ENCODE results near the gene RAB33B. TPM values are rescaled to one million over a fixed set of nuclear protein-coding genes. Genes with fewer than 3 reads are reported as not detected.
"Not testable (repeated sequence)": the region's sequence is repeated elsewhere in the genome, so short reads cannot be mapped to it uniquely, and the experiment has no call there.

RAB33B gene
- total RNA-seq, result 12.1 and 15.3 TPM in 2 replicates

- DNase-seq (ENCODE audit: low read depth in 2 of 2), result no peak
Measured at GRCh38 chr4:139454111-139455045, at the start of gene RAB33B. Gene RAB33B, plus strand, starts transcription at chr4:139454121. Its CDS starts 75 bp downstream, at chr4:139454196.

- no peak for DNase-seq (ENCODE audit: low read depth in 2 of 2)
Measured at GRCh38 chr4:139410312-139410711, 43.6 kb upstream of the RAB33B start.

GRCh38 chr4:139414671-139415210 lies 39.2 kb upstream of the RAB33B start:
- DNase-seq (ENCODE audit: low read depth in 2 of 2), result not testable (repeated sequence)

- peak; percentile 60 to 73 for DNase-seq (ENCODE audit: low read depth in 2 of 2)
Measured at GRCh38 chr4:139416073-139416673, 37.7 kb upstream of the RAB33B start.

GRCh38 chr4:139419388-139419914 lies 34.5 kb upstream of the RAB33B start:
- DNase-seq (ENCODE audit: low read depth in 2 of 2), result peak; percentile 90 to 99

- no peak for DNase-seq (ENCODE audit: low read depth in 2 of 2)
Measured at GRCh38 chr4:139420652-139421051, 33.3 kb upstream of the RAB33B start.

GRCh38 chr4:139436122-139436521 lies 17.8 kb upstream of the RAB33B start:
- DNase-seq (ENCODE audit: low read depth in 2 of 2), result no peak

GRCh38 chr4:139438141-139438540 lies 15.8 kb upstream of the RAB33B start:
- no peak for DNase-seq (ENCODE audit: low read depth in 2 of 2)

- DNase-seq (ENCODE audit: low read depth in 2 of 2), result no peak
Measured at GRCh38 chr4:139441029-139441428, 12.9 kb upstream of the RAB33B start.

- DNase-seq (ENCODE audit: low read depth in 2 of 2), result no peak
Measured at GRCh38 chr4:139443661-139444060, 10.3 kb upstream of the RAB33B start.

GRCh38 chr4:139444881-139445280 lies 9.0 kb upstream of the RAB33B start:
- DNase-seq (ENCODE audit: low read depth in 2 of 2), result not testable (repeated sequence)

- DNase-seq (ENCODE audit: low read depth in 2 of 2), result not testable (repeated sequence)
Measured at GRCh38 chr4:139447078-139447477, 6.8 kb upstream of the RAB33B start.

GRCh38 chr4:139450586-139450985 lies 3.3 kb upstream of the RAB33B start:
- no peak for DNase-seq (ENCODE audit: low read depth in 2 of 2)

- DNase-seq (ENCODE audit: low read depth in 2 of 2), result no peak
Measured at GRCh38 chr4:139451997-139452396, 1.9 kb upstream of the RAB33B start.

GRCh38 chr4:139453041-139453370 lies 915 bp upstream of the RAB33B start:
- DNase-seq (ENCODE audit: low read depth in 2 of 2), result peak; percentile 55 to 79

GRCh38 chr4:139453371-139454110 lies 380 bp upstream of the RAB33B start:
- peak; percentile 94 to 98 for DNase-seq (ENCODE audit: low read depth in 2 of 2)

GRCh38 chr4:139455126-139455538 lies 1.2 kb downstream of the RAB33B start:
- no peak for DNase-seq (ENCODE audit: low read depth in 2 of 2)

- DNase-seq (ENCODE audit: low read depth in 2 of 2), result peak in 1 of 2 donors; percentile 41
Measured at GRCh38 chr4:139457318-139457717, 3.4 kb downstream of the RAB33B start.

- no peak for DNase-seq (ENCODE audit: low read depth in 2 of 2)
Measured at GRCh38 chr4:139458543-139458942, 4.6 kb downstream of the RAB33B start.

GRCh38 chr4:139458999-139459398 lies 5.1 kb downstream of the RAB33B start:
- no peak for DNase-seq (ENCODE audit: low read depth in 2 of 2)

GRCh38 chr4:139460565-139460964 lies 6.6 kb downstream of the RAB33B start:
- DNase-seq (ENCODE audit: low read depth in 2 of 2), result no peak

Measured in dermis microvascular lymphatic vessel endothelial cell (primary cell).